Astrocyte (in vitro differentiated cells and primary cell): ENCODE measurements around the gene CCT8L2. TPM values are rescaled to one million over a fixed set of nuclear protein-coding genes. Genes with fewer than 3 reads are reported as not detected.
"Not testable (repeated sequence)": the region's sequence is repeated elsewhere in the genome, so short reads cannot be mapped to it uniquely, and the experiment has no call there.

Experiments used
- DNase-seq: peaks from one replicate; pipeline ENCODE4 v3.0.0-alpha.2; 2010; ENCODE audit warnings: low read depth
- FAIRE-seq: peaks from 2 replicates; lab custom pipeline; 2011; peaks lifted over from hg19 to GRCh38; lab: Jason Lieb, UNC
- H2AFZ ChIP-seq: 2 replicates; pipeline ENCODE4 v1.6.0; 2012; ENCODE audit warnings: low read depth, low read length, inconsistent platforms
- H3K27ac ChIP-seq: 2 replicates; pipeline ENCODE4 v1.5.1; 2011; ENCODE audit warnings: low read depth, low read length, inconsistent platforms
- H3K27me3 ChIP-seq: 2 replicates; pipeline ENCODE4 v1.6.0; 2011; ENCODE audit warnings: low read length, inconsistent platforms; ENCODE audit not compliant: insufficient read depth
- H3K36me3 ChIP-seq: 2 replicates; pipeline ENCODE4 v1.5.1; 2011; ENCODE audit warnings: low read length, inconsistent platforms; ENCODE audit not compliant: insufficient read depth
- H3K4me1 ChIP-seq: 2 replicates; pipeline ENCODE4 v1.5.1; 2011; ENCODE audit warnings: low read length, inconsistent platforms; ENCODE audit not compliant: insufficient read depth
- H3K4me2 ChIP-seq: 2 replicates; pipeline ENCODE4 v1.6.0; 2012; ENCODE audit warnings: low read length, inconsistent platforms
- H3K4me3 ChIP-seq: 2 replicates; pipeline ENCODE4 v1.5.1; 2011; ENCODE audit warnings: low read depth, mild to moderate bottlenecking, low read length, inconsistent platforms; ENCODE audit not compliant: insufficient read depth
- H3K79me2 ChIP-seq: 2 replicates; pipeline ENCODE4 v1.6.0; 2012; ENCODE audit warnings: mild to moderate bottlenecking, low read length, inconsistent platforms; ENCODE audit not compliant: insufficient read depth
- H3K9ac ChIP-seq: 2 replicates; pipeline ENCODE4 v1.6.0; 2012; ENCODE audit warnings: mild to moderate bottlenecking, low read length, inconsistent platforms
- H3K9me3 ChIP-seq: 2 replicates; pipeline ENCODE4 v1.5.1; 2012; ENCODE audit warnings: low read depth, mild to moderate bottlenecking, low read length, inconsistent platforms; ENCODE audit not compliant: insufficient read depth
- H4K20me1 ChIP-seq: 2 replicates; pipeline ENCODE4 v1.6.0; 2012; ENCODE audit warnings: low read length, inconsistent platforms; ENCODE audit not compliant: insufficient read depth
- H3K27ac Mint-ChIP-seq: one replicate; pipeline ENCODE4 v1.8.0; 2021; ENCODE audit warnings: mild to moderate bottlenecking, mixed read lengths; ENCODE audit not compliant: unreplicated experiment
- H3K27me3 Mint-ChIP-seq: one replicate; pipeline ENCODE4 v1.8.0; 2021; ENCODE audit warnings: low read depth, mixed read lengths; ENCODE audit not compliant: unreplicated experiment
- H3K36me3 Mint-ChIP-seq: one replicate; pipeline ENCODE4 v1.8.0; 2021; ENCODE audit warnings: low read depth, mixed read lengths; ENCODE audit not compliant: unreplicated experiment
- H3K4me1 Mint-ChIP-seq: one replicate; pipeline ENCODE4 v1.8.0; 2021; ENCODE audit warnings: low read depth, mixed read lengths; ENCODE audit not compliant: unreplicated experiment
- H3K4me3 Mint-ChIP-seq: one replicate; pipeline ENCODE4 v1.8.0; 2021; ENCODE audit warnings: mild to moderate bottlenecking, moderate library complexity, mixed read lengths; ENCODE audit not compliant: unreplicated experiment
- H3K9me3 Mint-ChIP-seq: one replicate; pipeline ENCODE4 v1.8.0; 2021; ENCODE audit warnings: mild to moderate bottlenecking, mixed read lengths; ENCODE audit not compliant: unreplicated experiment
- CTCF ChIP-seq: IDR thresholded peaks from 2 replicates; pipeline ENCODE4 v1.5.1; 2011; ENCODE audit warnings: low read depth, mild to moderate bottlenecking, inconsistent platforms, low read length, moderate library complexity; ENCODE audit not compliant: insufficient read depth
- EZH2 ChIP-seq: IDR thresholded peaks from 2 replicates; pipeline ENCODE4 v1.6.1; 2012; ENCODE audit warnings: mild to moderate bottlenecking, low read length, inconsistent platforms; ENCODE audit not compliant: insufficient read depth
- total RNA-seq: library from RNA; stranded (reverse); gene quantifications from 2 replicates; pipeline ENCODE4 v1.2.1, GENCODE V29; 2021

Gene CCT8L2
- total RNA-seq, 1 donor from 2014 or later, result not detected

DNA sequence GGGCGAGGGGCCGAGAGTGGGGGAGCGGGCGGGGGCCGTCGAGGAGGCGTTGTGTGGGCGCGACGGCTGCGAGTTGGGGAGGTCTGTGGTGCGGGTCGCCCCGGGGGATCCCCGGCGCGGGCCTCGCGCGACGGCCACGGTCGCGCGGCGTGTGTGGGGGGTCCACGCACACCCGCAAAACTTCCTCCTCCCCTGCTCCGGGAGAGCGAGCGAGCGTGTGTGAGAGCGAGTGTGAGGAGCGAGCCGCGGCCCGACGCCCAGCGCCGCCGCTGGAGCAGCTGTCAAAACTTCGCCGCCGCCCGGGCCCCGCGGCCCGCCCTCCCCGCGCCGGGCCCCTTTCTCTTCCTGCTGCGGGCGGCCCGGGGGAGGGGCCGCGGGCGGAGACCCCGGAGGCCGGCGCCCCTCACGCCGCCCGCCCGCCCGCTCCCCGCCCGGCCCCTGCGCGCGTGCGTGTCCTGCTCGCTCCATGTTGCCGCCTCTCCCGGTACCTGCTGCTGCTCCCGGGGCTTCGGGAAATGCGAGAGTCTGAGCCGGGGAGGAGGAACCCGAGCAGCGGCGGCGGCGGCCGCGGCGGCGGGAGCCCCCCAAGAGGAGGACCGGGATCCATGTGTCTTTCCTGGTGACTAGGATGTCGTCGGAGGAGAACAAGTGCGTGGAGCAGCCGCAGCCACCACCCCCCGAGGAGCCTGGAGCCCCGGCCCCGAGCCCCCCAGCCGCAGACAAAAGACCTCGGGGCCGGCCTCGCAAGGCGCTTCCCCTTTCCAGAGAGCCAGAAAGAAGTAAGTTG lies 9.0 kb upstream of the CCT8L2 start:
- Histone ChIP-seq H4K20me1 (no peaks in the 10 kb centered on the region), H3K4me1 (no peaks in the 10 kb centered on the region), H3K36me3 (no peaks in the 10 kb centered on the region), H3K27ac (no peak overlapping the region), H3K4me3 (no peak overlapping the region), H3K4me2 (no peak overlapping the region), H3K9me3 (no peaks in the 10 kb centered on the region), H3K27me3 (no peaks in the 10 kb centered on the region), H2AFZ (no peak overlapping the region), H3K9ac (no peak overlapping the region), H3K79me2 (no peaks in the 10 kb centered on the region)
- FAIRE-seq, result no peak
- Mint-ChIP-seq H3K36me3 (no peaks in the 10 kb centered on the region), H3K4me1 (no peaks in the 10 kb centered on the region), H3K27ac (no peak overlapping the region), H3K9me3 (no peaks in the 10 kb centered on the region), H3K27me3 (no peaks in the 10 kb centered on the region), H3K4me3 (no peak overlapping the region)
- TF ChIP-seq CTCF, result no peak
- peak; percentile 9 for TF ChIP-seq EZH2
- DNase-seq, result no peak

DNA sequence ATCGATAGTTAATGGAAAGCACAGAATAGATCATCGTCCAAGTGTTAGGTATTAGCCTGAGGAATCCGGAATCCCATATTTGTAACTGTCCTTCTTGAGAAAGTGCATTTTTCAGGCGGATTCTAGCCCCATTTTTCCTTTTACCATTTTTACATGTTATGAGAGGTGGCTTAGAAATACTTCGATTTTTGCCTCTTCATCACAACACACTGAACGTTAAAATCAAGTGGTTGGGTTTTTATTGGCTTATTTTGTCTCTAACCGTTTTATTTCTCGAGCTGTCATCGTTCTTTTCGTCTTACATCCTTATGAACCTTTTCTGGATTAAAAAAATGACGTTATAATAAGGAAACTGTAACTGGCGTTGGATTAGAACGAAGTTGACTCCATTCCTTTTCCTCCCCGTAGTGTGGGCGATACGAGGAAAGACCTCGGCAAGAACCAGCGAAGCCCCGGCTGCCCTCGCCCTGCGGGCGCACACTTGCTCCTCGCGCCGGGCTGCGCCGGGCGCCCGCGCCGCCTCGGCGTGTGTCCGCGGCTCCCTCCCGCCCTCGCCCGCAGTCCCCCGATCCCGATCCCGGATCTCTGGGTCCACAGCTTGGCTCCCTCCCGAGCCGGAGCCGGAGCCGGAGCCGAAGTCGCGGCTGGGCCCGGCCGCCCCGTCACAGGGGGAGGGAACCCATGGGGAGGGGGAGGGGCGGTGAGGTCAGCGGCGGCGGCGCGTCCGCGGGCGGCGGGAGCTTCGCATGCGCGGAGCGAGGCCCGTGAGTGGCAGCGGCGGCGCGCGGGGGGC lies 8.2 kb upstream of the CCT8L2 start:
- H3K79me2 ChIP-seq, H2AFZ ChIP-seq, H3K9ac ChIP-seq, FAIRE-seq, H3K4me2 ChIP-seq, H4K20me1 ChIP-seq, H3K9me3 ChIP-seq, H3K4me1 ChIP-seq, H3K27me3 Mint-ChIP-seq, H3K27ac Mint-ChIP-seq, H3K9me3 Mint-ChIP-seq, H3K36me3 ChIP-seq, H3K4me3 ChIP-seq, H3K4me1 Mint-ChIP-seq, H3K27me3 ChIP-seq, H3K27ac ChIP-seq, H3K4me3 Mint-ChIP-seq, DNase-seq, H3K36me3 Mint-ChIP-seq: not testable (repeated sequence)

DNA sequence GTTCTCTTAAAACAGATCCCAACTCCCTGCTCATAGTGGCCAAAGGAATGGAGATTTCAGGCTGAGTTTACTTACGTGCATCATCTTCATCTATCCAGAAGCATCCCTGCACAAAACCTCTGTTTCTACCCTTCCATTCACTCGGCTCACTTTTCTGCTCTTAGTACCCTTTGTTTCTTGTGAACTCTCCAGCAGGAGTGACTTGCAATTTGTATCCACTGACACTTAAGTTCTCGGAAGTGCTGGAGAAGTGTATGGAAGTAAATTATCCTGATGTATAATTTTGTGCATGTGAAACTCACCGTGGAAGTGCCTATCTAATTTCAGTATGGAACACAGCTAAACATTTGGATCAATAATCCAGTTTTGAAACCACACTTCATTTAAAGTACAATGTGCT lies 7.0 kb upstream of the CCT8L2 start:
- H3K4me3 Mint-ChIP-seq, H3K27ac ChIP-seq, H2AFZ ChIP-seq, H3K9ac ChIP-seq, DNase-seq, H3K27me3 Mint-ChIP-seq, H3K27ac Mint-ChIP-seq, H3K79me2 ChIP-seq, H3K4me2 ChIP-seq, FAIRE-seq, H3K36me3 ChIP-seq, H4K20me1 ChIP-seq, H3K4me1 Mint-ChIP-seq, H3K36me3 Mint-ChIP-seq, H3K9me3 ChIP-seq, H3K27me3 ChIP-seq, H3K4me3 ChIP-seq, H3K4me1 ChIP-seq, H3K9me3 Mint-ChIP-seq: not testable (repeated sequence)

GRCh38 chr22:16595251-16595650 lies 2.6 kb upstream of the CCT8L2 start:
- not testable (repeated sequence) for H3K79me2 ChIP-seq, H3K4me3 ChIP-seq, H3K36me3 Mint-ChIP-seq, H3K4me1 Mint-ChIP-seq, DNase-seq, H3K9me3 ChIP-seq, H3K36me3 ChIP-seq, FAIRE-seq, H3K4me3 Mint-ChIP-seq, H3K27ac Mint-ChIP-seq, H3K9ac ChIP-seq, H3K4me2 ChIP-seq, H3K27me3 Mint-ChIP-seq, H3K27ac ChIP-seq, H3K4me1 ChIP-seq, H4K20me1 ChIP-seq, H3K27me3 ChIP-seq, H2AFZ ChIP-seq
- H3K9me3 Mint-ChIP-seq, result peaks cover 13% of the 10 kb centered on the region
